Measurements from ENCODE around the gene DNAL1. TPM values are rescaled to one million over a fixed set of nuclear protein-coding genes. Genes with fewer than 3 reads are reported as not detected.

The DNAL1 gene
- total RNA-seq (2014; rRNA removed; shearing (Covaris generic)): 18.8 and 32.8 TPM in 2 replicates

- DNase-seq (ENCODE audit: low spot score): peak; percentile 92
- in situ Hi-C loops (cut with HindIII; ENCODE audit: low sequenced_read_pairs): no loop called here
Observed at GRCh38 chr14:73644531-73645247, at the start of gene DNAL1. Gene DNAL1, plus strand, starts transcription at chr14:73644986. Its CDS starts 54 bp downstream, at chr14:73645040.

- in situ Hi-C loops (cut with HindIII; ENCODE audit: low sequenced_read_pairs): no loop called here
- no peak for DNase-seq (ENCODE audit: low spot score)
Observed at GRCh38 chr14:73599499-73599898, 45.3 kb upstream of the DNAL1 start.

- DNase-seq (ENCODE audit: low spot score): no peak
- in situ Hi-C loops (cut with HindIII; ENCODE audit: low sequenced_read_pairs): no loop called here
Observed at GRCh38 chr14:73602994-73603393, 41.8 kb upstream of the DNAL1 start.

GRCh38 chr14:73606271-73606670, 38.5 kb upstream of the DNAL1 start:
- in situ Hi-C loops (cut with HindIII; ENCODE audit: low sequenced_read_pairs): no loop called here
- no peak for DNase-seq (ENCODE audit: low spot score)

- no peak for DNase-seq (ENCODE audit: low spot score)
- in situ Hi-C loops (cut with HindIII; ENCODE audit: low sequenced_read_pairs): no loop called here
Observed at GRCh38 chr14:73607241-73607640, 37.5 kb upstream of the DNAL1 start.

- DNase-seq (ENCODE audit: low spot score): no peak
- in situ Hi-C loops (cut with HindIII; ENCODE audit: low sequenced_read_pairs): no loop called here
Observed at GRCh38 chr14:73610687-73611086, 34.1 kb upstream of the DNAL1 start.

GRCh38 chr14:73612339-73613045, 32.3 kb upstream of the DNAL1 start, which contains the start of gene ACOT6:
Gene ACOT6, plus strand, starts transcription at chr14:73612517. Its CDS starts 55 bp downstream, at chr14:73612572.
- DNase-seq (ENCODE audit: low spot score): peak; percentile 80
- in situ Hi-C loops (cut with HindIII; ENCODE audit: low sequenced_read_pairs): no loop called here

GRCh38 chr14:73613046-73613383, 31.8 kb upstream of the DNAL1 start:
- in situ Hi-C loops (cut with HindIII; ENCODE audit: low sequenced_read_pairs): no loop called here
- peak; percentile 38 for DNase-seq (ENCODE audit: low spot score)

GRCh38 chr14:73613419-73613963, 31.3 kb upstream of the DNAL1 start:
- in situ Hi-C loops (cut with HindIII; ENCODE audit: low sequenced_read_pairs): no loop called here
- DNase-seq (ENCODE audit: low spot score): no peak

- in situ Hi-C loops (cut with HindIII; ENCODE audit: low sequenced_read_pairs): no loop called here
Observed at GRCh38 chr14:73616831-73617230, 28.0 kb upstream of the DNAL1 start.

GRCh38 chr14:73619524-73619923, 25.3 kb upstream of the DNAL1 start:
- in situ Hi-C loops (cut with HindIII; ENCODE audit: low sequenced_read_pairs): no loop called here
- no peak for DNase-seq (ENCODE audit: low spot score)

More at GRCh38 chr14:73616831-73617230, 28.0 kb upstream of the DNAL1 start:
- DNase-seq (ENCODE audit: low spot score): no peak

GRCh38 chr14:73620268-73620667, 24.5 kb upstream of the DNAL1 start:
- no peak for DNase-seq (ENCODE audit: low spot score)
- in situ Hi-C loops (cut with HindIII; ENCODE audit: low sequenced_read_pairs): no loop called here

GRCh38 chr14:73623504-73624054, 21.2 kb upstream of the DNAL1 start:
- in situ Hi-C loops (cut with HindIII; ENCODE audit: low sequenced_read_pairs): no loop called here
- DNase-seq (ENCODE audit: low spot score): no peak

GRCh38 chr14:73625706-73626105, 19.1 kb upstream of the DNAL1 start:
- no peak for DNase-seq (ENCODE audit: low spot score)
- in situ Hi-C loops (cut with HindIII; ENCODE audit: low sequenced_read_pairs): no loop called here

GRCh38 chr14:73627151-73627558, 17.6 kb upstream of the DNAL1 start:
- DNase-seq (ENCODE audit: low spot score): no peak
- in situ Hi-C loops (cut with HindIII; ENCODE audit: low sequenced_read_pairs): no loop called here

GRCh38 chr14:73630009-73630780, 14.6 kb upstream of the DNAL1 start:
- DNase-seq (ENCODE audit: low spot score): no peak
- in situ Hi-C loops (cut with HindIII; ENCODE audit: low sequenced_read_pairs): no loop called here

- DNase-seq (ENCODE audit: low spot score): peak; percentile 86
- in situ Hi-C loops (cut with HindIII; ENCODE audit: low sequenced_read_pairs): no loop called here
Observed at GRCh38 chr14:73633116-73634010, 11.4 kb upstream of the DNAL1 start.

GRCh38 chr14:73634011-73634833, 10.6 kb upstream of the DNAL1 start:
- peak; percentile 77 for DNase-seq (ENCODE audit: low spot score)
- in situ Hi-C loops (cut with HindIII; ENCODE audit: low sequenced_read_pairs): no loop called here

All from G401 (cell line).